Measurements from ENCODE around the gene UBE2I.
A peak's percentile ranks its signal among the peaks of the same experiment; 100 is the strongest.

The UBE2I gene

GRCh38 chr16:1342526-1343427 is 33.3 kb downstream of the UBE2I start:
- peaks cover 8% of the 10 kb centered on the region for H3K4me1 ChIP-seq
- no peaks in the 10 kb centered on the region for H3K36me3 ChIP-seq
- H3K4me3 ChIP-seq (ENCODE audit: low read depth, low read length), result peak overlapping the region; percentile 32
- H3K9me3 ChIP-seq, result no peaks in the 10 kb centered on the region
- peak; percentile 99 for DNase-seq
- TF ChIP-seq CTCF (IDR thresholded peaks at IDR 0.05; ENCODE audit: low read depth, low read length), result no peak
- peaks cover 45% of the 10 kb centered on the region for H3K27me3 ChIP-seq

GRCh38 chr16:1343428-1344242 is 34.2 kb downstream of the UBE2I start:
- H3K4me3 ChIP-seq (ENCODE audit: low read depth, low read length), result 0 out of 2 replicates have a peak overlapping the region, but pooled peaks have one; percentile 15
- TF ChIP-seq CTCF (IDR thresholded peaks at IDR 0.05; ENCODE audit: low read depth, low read length), result no peak
- no peak for DNase-seq
- no peaks in the 10 kb centered on the region for H3K9me3 ChIP-seq
- H3K36me3 ChIP-seq, result peaks cover 3% of the 10 kb centered on the region; the same call in 1 of the 2 replicates
- peaks cover 8% of the 10 kb centered on the region for H3K4me1 ChIP-seq
- H3K27me3 ChIP-seq, result peaks cover 40% of the 10 kb centered on the region

- H3K4me3 ChIP-seq (ENCODE audit: low read depth, low read length), result no peak overlapping the region
- peaks cover 7% of the 10 kb centered on the region for H3K36me3 ChIP-seq
- H3K9me3 ChIP-seq, result no peaks in the 10 kb centered on the region
- H3K4me1 ChIP-seq, result peaks cover 8% of the 10 kb centered on the region
- TF ChIP-seq CTCF (IDR thresholded peaks at IDR 0.05; ENCODE audit: low read depth, low read length), result no peak
- DNase-seq, result no peak
- peaks cover 34% of the 10 kb centered on the region for H3K27me3 ChIP-seq
These were observed 35.1 kb downstream of the UBE2I start for GRCh38 chr16:1344499-1344898.

- Histone ChIP-seq H3K36me3 (peaks cover 12% of the 10 kb centered on the region), H3K9me3 (no peaks in the 10 kb centered on the region), H3K27me3 (peaks cover 34% of the 10 kb centered on the region), H3K4me3 (ENCODE audit: low read depth, low read length) (no peak overlapping the region), H3K4me1 (peaks cover 8% of the 10 kb centered on the region)
- DNase-seq, result no peak
- no peak for TF ChIP-seq CTCF (IDR thresholded peaks at IDR 0.05; ENCODE audit: low read depth, low read length)
These were observed 35.7 kb downstream of the UBE2I start for GRCh38 chr16:1345087-1345486.

GRCh38 chr16:1345651-1346421 is 36.4 kb downstream of the UBE2I start:
- no peak for DNase-seq
- Histone ChIP-seq H3K9me3 (no peaks in the 10 kb centered on the region), H3K4me3 (ENCODE audit: low read depth, low read length) (no peak overlapping the region), H3K36me3 (peaks cover 18% of the 10 kb centered on the region), H3K4me1 (peaks cover 8% of the 10 kb centered on the region), H3K27me3 (peaks cover 34% of the 10 kb centered on the region)
- TF ChIP-seq CTCF (IDR thresholded peaks at IDR 0.05; ENCODE audit: low read depth, low read length), result no peak

All from BE2C (cell line).